CD4-positive, alpha-beta T cell treated with Interleukin-10 for 1 hour (primary cell): ENCODE results near the gene HSFY2.
"Not testable (repeated sequence)": the region's sequence is repeated elsewhere in the genome, so short reads cannot be mapped to it uniquely, and the experiment has no call there.

Source experiments
- DNase-seq: peaks from one replicate; pipeline ENCODE4 v3.0.0-alpha.2; 2020

HSFY2 gene

DNA sequence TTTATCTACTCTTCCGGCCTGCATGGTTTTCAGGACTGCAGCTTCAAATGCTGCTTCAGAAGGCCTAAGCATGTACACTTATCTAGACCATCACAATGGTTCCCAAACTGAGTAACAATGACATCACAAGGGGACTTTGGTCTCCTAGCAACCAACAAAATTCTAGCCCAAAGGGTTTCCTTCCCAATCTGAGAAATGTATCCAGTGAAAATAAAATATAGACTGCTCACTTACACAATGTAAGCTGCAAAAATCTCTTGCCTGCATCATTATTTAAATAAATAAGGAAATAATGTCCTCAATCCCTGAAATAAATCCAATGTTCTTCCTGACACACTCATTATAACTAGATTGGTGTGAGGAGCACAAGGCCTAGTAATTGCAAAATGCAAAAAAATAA, at the start of gene HSFY2:
TSS of gene HSFY2 (minus strand) at position 101 of the 400 bp plus-strand sequence. CDS start 117 bp downstream, outside the sequence.
- not testable (repeated sequence) for DNase-seq

DNA sequence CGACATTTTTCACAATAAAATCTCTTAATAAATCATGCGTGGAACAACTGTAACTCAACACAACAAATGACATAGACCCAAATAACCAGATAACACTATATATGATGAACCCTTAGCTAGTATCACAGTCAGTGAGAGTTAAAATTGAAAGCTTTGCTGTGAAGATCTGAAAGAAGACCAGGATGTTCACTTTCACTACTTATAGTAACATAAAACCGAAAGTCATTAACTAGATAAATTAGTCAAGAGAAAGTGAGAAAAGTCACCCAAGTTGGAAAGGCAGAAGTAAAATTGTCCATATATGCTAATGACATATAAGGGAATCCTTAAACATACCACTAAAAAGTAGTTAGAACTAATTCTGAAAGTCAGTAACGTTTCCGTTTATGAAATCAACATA, 42.2 kb upstream of the HSFY2 start:
- not testable (repeated sequence) for DNase-seq

GRCh38 chrY:18788757-18789406, 15.3 kb upstream of the HSFY2 start:
- DNase-seq = not testable (repeated sequence)

GRCh38 chrY:18754077-18754476, 19.5 kb downstream of the HSFY2 start:
- DNase-seq = not testable (repeated sequence)

DNA sequence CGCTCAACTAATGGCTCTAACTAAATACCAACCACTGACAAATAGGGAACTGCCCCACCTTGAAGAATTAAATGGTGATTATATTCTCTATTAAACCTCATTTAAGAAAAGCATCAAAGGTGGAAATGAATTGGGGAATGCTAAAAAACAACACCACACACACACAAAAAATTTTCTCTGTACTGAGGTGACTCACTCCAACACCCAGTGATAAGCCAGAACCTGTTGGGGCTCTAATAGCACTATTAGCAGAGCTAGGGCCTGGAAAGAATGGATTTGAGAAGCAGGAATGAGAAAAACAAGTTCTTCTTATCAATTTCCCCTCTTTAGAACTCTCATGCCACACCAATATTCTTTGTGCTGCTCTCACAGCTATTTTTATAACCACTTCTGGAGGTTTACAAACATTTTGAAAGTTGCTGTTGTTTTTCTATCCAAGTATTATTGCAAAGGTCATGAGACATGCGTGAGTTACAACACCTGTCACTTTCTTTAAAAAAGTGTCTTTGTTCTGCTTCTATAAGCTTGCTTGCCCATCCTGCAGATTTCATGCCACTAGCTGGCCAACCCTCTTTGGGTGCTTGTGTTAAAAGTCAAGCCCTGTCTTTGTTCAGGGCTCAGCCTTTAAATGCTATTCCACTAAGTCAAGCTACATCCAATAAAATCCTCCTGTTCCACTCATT, 20.3 kb downstream of the HSFY2 start:
- not testable (repeated sequence) for DNase-seq

DNA sequence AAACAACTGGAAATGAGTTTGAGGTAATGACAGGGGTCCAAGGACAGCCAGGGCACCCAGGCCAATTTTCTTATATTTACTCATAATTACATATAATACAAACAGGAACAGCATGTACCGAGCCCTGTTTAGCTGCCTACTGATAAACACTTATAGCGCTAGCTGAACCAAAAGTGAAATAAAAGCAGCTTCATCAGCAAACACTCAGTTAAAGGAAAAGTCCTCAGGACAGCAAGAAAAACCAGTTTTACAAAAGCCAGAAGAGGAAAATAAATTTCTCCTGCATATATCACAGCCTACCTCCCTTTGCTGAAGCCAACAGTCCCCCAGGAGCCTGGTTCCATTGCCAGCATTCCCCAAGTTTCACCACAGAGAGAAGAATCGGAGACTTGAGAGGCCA, 49.8 kb downstream of the HSFY2 start:
- not testable (repeated sequence) for DNase-seq
